HUES6 (cell line): Measurements from ENCODE around the gene OR2M2.

Source experiments
- H3K27ac ChIP-seq: 2 replicates; pipeline ENCODE4 v1.7.0; 2013; ENCODE audit warnings: low read depth, mild to moderate bottlenecking, low read length, inconsistent platforms
- H3K27me3 ChIP-seq: 2 replicates; pipeline ENCODE4 v1.6.1; 2013; ENCODE audit warnings: low read length; ENCODE audit not compliant: control insufficient read depth, insufficient read depth
- H3K36me3 ChIP-seq: 2 replicates; pipeline ENCODE4 v1.6.1; 2013; ENCODE audit warnings: low read length; ENCODE audit not compliant: control insufficient read depth, insufficient read depth
- H3K4me1 ChIP-seq: 2 replicates; pipeline ENCODE4 v1.6.1; 2013; ENCODE audit warnings: low read length; ENCODE audit not compliant: control insufficient read depth, insufficient read depth
- H3K4me3 ChIP-seq: 2 replicates; pipeline ENCODE4 v1.5.1; 2013; ENCODE audit warnings: low read depth, low read length
- H3K9ac ChIP-seq: one replicate; pipeline ENCODE4 v1.6.1; 2013; ENCODE audit warnings: mild to moderate bottlenecking, low read length
- H3K9me3 ChIP-seq: 2 replicates; pipeline ENCODE4 v1.6.1; 2013; ENCODE audit warnings: low read depth, low read length; ENCODE audit not compliant: control insufficient read depth, insufficient read depth

The OR2M2 gene

DNA sequence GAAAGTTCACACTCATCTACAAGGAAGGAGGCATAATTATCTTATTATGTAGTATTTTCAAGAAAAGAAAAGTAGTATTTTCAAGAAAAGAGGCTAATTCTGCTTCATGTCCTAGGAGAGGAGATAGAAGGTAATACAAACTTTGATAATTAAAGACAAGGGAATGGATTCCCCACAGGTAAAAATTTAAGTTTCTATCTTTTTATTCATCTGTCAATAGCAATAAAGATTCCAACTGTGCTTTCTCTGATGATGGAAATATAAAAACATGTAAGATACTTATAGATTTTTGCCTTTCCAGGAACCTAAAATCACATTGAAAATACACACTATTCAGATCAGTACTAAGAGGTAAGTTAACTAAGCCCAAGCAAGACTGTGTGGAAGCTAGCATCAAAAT lies at the start of gene OR2M2:
OR2M2 (plus strand) TSS at position 301 of the 400 bp plus-strand sequence. CDS start 5,165 bp downstream, outside the sequence.
- Histone ChIP-seq H3K36me3 (no peaks in the 10 kb centered on the region), H3K27ac (no peak within 1 kb of the TSS), H3K4me1 (no peaks in the 10 kb centered on the region), H3K9ac (no peak within 1 kb of the TSS), H3K27me3 (no peaks in the 10 kb centered on the region; the same call in 1 of the 2 replicates), H3K4me3 (no peak within 1 kb of the TSS), H3K9me3 (peaks cover 23% of the 10 kb centered on the region; the same call in 1 of the 2 replicates)

DNA sequence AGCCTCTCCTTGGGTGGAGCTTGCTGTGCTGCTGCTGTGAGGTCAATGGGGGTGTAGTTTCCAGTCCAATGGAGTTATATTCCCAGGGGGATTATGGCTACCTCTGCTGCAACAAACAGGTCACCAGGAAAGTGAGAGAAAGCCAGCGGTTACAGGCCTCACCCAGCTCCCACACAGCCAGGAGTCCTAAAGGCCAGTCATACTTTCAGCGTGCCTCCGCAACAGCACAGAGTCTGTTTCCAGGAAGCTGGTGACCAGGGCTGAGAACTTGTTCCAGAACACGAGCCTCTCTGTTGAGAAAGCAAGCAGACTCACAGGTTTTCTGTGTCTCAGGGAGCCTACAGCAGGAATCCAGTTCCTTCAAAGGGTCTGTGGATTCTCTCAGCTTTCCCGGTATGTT lies 47.0 kb upstream of the OR2M2 start:
- Histone ChIP-seq H3K9me3 (peaks cover 49% of the 10 kb centered on the region; the same call in 1 of the 2 replicates), H3K9ac (no peak overlapping the region), H3K27me3 (no peaks in the 10 kb centered on the region), H3K4me3 (no peak overlapping the region), H3K36me3 (no peaks in the 10 kb centered on the region), H3K27ac (no peak overlapping the region), H3K4me1 (no peaks in the 10 kb centered on the region)

- H3K9me3 ChIP-seq = peaks cover 16% of the 10 kb centered on the region; the same call in 1 of the 2 replicates
- H3K4me1 ChIP-seq = no peaks in the 10 kb centered on the region
- H3K36me3 ChIP-seq = no peaks in the 10 kb centered on the region
- H3K9ac ChIP-seq = no peak overlapping the region
- H3K4me3 ChIP-seq = no peak overlapping the region
- H3K27me3 ChIP-seq = no peaks in the 10 kb centered on the region
- H3K27ac ChIP-seq = no peak overlapping the region
Measured at GRCh38 chr1:248136811-248137210, 37.8 kb upstream of the OR2M2 start.

- Histone ChIP-seq H3K9me3 (peaks cover 31% of the 10 kb centered on the region; the same call in 1 of the 2 replicates), H3K9ac (no peak overlapping the region), H3K27ac (no peak overlapping the region)
Measured at GRCh38 chr1:248140846-248141245, 33.8 kb upstream of the OR2M2 start.

GRCh38 chr1:248143311-248143710 lies 31.3 kb upstream of the OR2M2 start:
- H3K4me1 ChIP-seq = no peaks in the 10 kb centered on the region
- H3K4me3 ChIP-seq = no peak overlapping the region
- no peak overlapping the region for H3K9ac ChIP-seq
- H3K27me3 ChIP-seq = no peaks in the 10 kb centered on the region
- no peaks in the 10 kb centered on the region for H3K36me3 ChIP-seq
- H3K9me3 ChIP-seq = peaks cover 33% of the 10 kb centered on the region; the same call in 1 of the 2 replicates
- no peak overlapping the region for H3K27ac ChIP-seq

More at GRCh38 chr1:248140846-248141245, 33.8 kb upstream of the OR2M2 start:
- Histone ChIP-seq H3K27me3 (no peaks in the 10 kb centered on the region), H3K36me3 (no peaks in the 10 kb centered on the region), H3K4me3 (no peak overlapping the region), H3K4me1 (no peaks in the 10 kb centered on the region)

DNA sequence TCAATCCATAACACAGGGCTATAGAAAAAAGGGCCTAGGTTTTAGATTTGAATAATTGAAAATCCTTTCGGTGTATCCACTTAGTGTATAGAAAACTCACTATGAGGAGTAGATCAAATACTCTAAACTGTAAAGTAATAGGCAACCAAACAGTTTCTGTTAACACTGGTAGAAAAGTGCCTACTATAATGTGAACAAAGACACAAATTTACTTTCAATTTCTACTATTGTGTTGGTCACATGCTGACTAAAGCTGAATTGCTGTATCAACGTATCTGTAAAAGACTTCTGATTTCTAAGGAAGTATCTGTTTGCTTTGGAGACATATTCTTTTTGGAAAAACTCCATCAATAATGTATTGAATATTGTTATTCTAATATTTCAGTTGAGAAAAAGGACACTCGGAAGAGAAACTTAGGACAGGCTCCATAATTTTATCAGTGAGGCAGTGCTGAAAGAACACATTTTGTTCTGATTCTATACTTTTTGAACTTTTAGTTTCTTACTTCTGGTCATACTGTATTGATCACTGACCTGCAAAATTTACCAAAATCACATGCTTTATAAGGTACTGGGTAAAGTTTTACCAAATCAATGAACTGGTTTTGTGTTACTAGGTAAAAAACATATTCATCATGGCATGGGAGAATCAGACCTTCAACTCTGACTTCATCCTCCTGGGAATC lies 30.0 kb upstream of the OR2M2 start, which contains the start of gene OR2M5:
OR2M5 (plus strand) TSS at position 636 of the 686 bp plus-strand sequence; CDS start at position 636, 0 bp downstream.
- H3K36me3 ChIP-seq = no peaks in the 10 kb centered on the region
- no peak within 1 kb of the TSS for H3K9ac ChIP-seq
- no peak within 1 kb of the TSS for H3K4me3 ChIP-seq
- no peaks in the 10 kb centered on the region for H3K4me1 ChIP-seq
- H3K27ac ChIP-seq = no peak within 1 kb of the TSS
- H3K27me3 ChIP-seq = no peaks in the 10 kb centered on the region
- peaks cover 31% of the 10 kb centered on the region; the same call in 1 of the 2 replicates for H3K9me3 ChIP-seq

- H3K27ac ChIP-seq = no peak overlapping the region
- H3K9me3 ChIP-seq = peaks cover 29% of the 10 kb centered on the region; the same call in 1 of the 2 replicates
- H3K4me1 ChIP-seq = no peaks in the 10 kb centered on the region
- H3K36me3 ChIP-seq = no peaks in the 10 kb centered on the region
- no peak overlapping the region for H3K9ac ChIP-seq
- H3K27me3 ChIP-seq = no peaks in the 10 kb centered on the region
- H3K4me3 ChIP-seq = no peak overlapping the region
Measured at GRCh38 chr1:248152056-248152827, 22.4 kb upstream of the OR2M2 start.

DNA sequence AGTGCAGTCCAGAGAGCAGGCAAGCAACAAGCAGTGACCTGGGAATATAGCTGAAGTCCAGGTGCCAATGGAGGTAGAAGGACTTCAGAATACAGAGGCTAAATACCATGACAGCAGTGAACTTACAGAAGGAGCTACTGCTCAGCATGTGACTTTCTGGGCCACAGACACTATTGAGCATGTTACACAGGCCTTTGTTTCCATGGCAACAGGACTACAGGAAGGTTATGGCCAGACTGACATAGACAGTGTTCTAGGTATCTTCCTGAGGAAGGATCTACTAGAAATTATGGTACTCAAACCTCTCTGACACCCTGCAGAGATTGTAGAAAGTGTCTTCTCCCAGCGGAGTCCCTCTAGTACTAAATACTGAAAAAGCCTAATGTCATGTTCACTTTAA lies 18.7 kb upstream of the OR2M2 start:
- Histone ChIP-seq H3K4me1 (no peaks in the 10 kb centered on the region), H3K27me3 (peaks cover 3% of the 10 kb centered on the region; the same call in 1 of the 2 replicates), H3K9me3 (peaks cover 28% of the 10 kb centered on the region; the same call in 1 of the 2 replicates), H3K27ac (no peak overlapping the region), H3K4me3 (no peak overlapping the region), H3K9ac (no peak overlapping the region), H3K36me3 (no peaks in the 10 kb centered on the region)

GRCh38 chr1:248158758-248159157 lies 15.9 kb upstream of the OR2M2 start:
- Histone ChIP-seq H3K27ac (no peak overlapping the region), H3K9me3 (peaks cover 29% of the 10 kb centered on the region; the same call in 1 of the 2 replicates), H3K9ac (no peak overlapping the region), H3K27me3 (peaks cover 3% of the 10 kb centered on the region; the same call in 1 of the 2 replicates), H3K36me3 (no peaks in the 10 kb centered on the region), H3K4me3 (no peak overlapping the region), H3K4me1 (no peaks in the 10 kb centered on the region)

GRCh38 chr1:248164031-248164430 lies 10.6 kb upstream of the OR2M2 start:
- no peaks in the 10 kb centered on the region for H3K4me1 ChIP-seq
- H3K4me3 ChIP-seq = no peak overlapping the region
- no peak overlapping the region for H3K9ac ChIP-seq
- peaks cover 37% of the 10 kb centered on the region for H3K9me3 ChIP-seq
- no peak overlapping the region for H3K27ac ChIP-seq
- H3K36me3 ChIP-seq = no peaks in the 10 kb centered on the region
- H3K27me3 ChIP-seq = peaks cover 3% of the 10 kb centered on the region; the same call in 1 of the 2 replicates

DNA sequence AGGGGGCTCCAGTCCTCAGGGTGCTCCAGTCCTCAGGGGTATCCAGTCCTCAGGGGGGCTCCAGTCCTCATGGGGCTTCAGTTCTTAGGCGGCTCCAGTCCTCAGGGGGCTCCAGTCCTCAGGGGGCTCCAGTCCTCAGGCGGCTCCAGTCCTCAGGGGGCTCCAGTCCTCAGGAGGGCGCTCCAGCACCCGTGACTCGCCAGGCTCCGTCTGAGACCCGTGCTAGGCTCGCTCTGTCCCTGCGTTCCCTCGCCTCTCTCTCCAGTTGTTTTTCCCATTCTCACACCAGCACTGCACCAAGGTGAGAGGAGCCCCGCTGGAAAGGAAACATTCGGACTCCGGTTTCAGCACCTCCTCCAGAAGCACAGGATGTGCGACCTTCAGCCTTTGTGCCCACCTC lies 9.4 kb upstream of the OR2M2 start:
- H3K36me3 ChIP-seq = no peaks in the 10 kb centered on the region
- H3K4me1 ChIP-seq = no peaks in the 10 kb centered on the region

More for the DNA sequence above, 9.4 kb upstream of the OR2M2 start:
- peaks cover 28% of the 10 kb centered on the region for H3K9me3 ChIP-seq
- H3K9ac ChIP-seq = no peak overlapping the region
- no peaks in the 10 kb centered on the region; the same call in 1 of the 2 replicates for H3K27me3 ChIP-seq
- no peak overlapping the region for H3K27ac ChIP-seq
- no peak overlapping the region for H3K4me3 ChIP-seq
